GM19351 (cell line): ENCODE data around the gene CCR5.
"Not testable (repeated sequence)": the region's sequence is repeated elsewhere in the genome, so short reads cannot be mapped to it uniquely, and the experiment has no call there.

Experiments
- ATAC-seq: cut with Tn5 transposase; IDR thresholded peaks from one replicate; pipeline ENCODE4 v1.9.1; 2021; ENCODE audit warnings: mild to moderate bottlenecking, moderate library complexity; ENCODE audit not compliant: unreplicated experiment

The CCR5 gene

DNA sequence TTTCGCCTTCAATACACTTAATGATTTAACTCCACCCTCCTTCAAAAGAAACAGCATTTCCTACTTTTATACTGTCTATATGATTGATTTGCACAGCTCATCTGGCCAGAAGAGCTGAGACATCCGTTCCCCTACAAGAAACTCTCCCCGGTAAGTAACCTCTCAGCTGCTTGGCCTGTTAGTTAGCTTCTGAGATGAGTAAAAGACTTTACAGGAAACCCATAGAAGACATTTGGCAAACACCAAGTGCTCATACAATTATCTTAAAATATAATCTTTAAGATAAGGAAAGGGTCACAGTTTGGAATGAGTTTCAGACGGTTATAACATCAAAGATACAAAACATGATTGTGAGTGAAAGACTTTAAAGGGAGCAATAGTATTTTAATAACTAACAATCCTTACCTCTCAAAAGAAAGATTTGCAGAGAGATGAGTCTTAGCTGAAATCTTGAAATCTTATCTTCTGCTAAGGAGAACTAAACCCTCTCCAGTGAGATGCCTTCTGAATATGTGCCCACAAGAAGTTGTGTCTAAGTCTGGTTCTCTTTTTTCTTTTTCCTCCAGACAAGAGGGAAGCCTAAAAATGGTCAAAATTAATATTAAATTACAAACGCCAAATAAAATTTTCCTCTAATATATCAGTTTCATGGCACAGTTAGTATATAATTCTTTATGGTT is at the start of gene CCR5:
CCR5 (plus strand) TSS at position 108 of the 680 bp plus-strand sequence. CDS start 1,957 bp downstream, outside the sequence.
- ATAC-seq, result no peak

DNA sequence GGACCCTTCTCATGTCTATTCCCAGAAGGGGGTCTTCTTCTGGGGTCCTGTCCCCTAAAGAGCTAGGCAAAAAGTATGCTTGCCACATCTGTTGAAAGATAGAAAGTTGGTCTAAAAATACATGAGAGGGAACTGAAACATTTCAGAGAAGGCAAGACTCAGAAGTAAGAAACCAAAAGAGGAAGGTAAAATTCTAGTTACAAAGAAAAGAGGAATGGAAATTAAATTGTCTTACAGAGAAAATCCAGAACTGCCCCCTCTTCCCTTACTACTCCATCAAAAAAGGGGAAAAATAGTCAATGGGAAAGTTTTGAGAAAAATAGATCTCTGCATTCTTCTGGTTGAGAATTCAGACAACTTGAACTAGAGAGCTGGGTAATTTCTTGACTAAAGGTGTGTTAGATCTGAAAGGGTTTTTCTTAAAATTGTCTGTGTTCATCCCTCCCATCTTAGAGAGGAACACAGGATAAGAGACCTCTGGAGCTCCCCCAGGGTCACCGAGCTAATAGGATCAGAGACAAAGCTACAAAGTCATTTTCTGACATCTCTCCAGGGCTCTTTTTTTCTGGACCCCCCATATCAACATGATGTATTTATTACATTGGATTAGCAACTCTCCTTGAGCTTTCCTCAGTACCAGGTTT is 49.2 kb upstream of the CCR5 start:
- ATAC-seq, result no peak

DNA sequence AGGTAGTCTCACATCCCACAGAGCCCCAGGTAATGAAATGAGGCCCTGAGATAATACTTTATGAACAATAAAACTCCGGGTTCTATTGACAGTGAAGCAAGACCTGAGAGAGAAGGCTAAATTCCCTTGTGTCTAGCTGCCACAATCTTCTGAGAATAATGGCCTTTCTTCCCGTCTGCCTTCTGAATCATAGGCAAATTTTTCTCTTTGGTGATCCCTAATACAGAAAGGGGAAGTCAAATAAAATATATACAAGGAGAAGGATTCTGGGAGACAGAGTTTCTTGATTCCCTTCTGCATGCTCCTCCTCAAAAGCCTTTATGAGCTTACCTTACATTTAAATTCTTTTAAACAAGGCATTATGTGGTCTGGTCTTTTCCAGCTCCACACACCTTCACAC is 46.7 kb upstream of the CCR5 start:
- ATAC-seq, result no peak

DNA sequence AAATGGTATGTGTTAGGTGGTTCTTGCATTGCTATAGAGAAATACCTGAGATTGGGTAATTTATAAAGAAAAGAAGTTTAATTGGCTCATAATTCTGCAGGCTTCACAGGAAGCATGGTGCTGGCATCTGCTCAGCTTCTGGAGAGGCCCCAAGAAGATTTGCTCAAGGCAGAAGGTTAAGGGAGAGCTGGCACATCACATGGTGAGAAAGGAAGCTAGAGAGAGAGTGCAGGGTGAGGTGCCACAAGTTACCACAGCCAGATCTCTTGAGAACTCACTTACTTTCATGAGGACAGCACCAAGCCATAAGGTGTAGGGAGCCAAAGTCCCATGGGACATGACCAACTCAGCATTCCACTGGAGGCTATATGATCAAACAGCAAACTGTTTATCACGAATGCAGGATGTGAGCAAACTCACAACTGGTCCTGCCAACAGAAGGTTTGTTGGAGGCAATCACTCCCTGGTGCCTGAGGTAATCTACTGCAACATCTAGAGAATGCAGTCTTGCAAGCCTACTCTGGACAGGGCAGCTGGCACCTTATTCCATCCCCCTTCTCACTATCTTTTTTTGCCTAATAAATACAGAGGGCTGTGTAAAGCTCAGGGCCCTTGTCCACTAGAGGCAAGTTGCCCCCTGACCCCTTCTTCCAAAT is 45.0 kb upstream of the CCR5 start:
- no peak for ATAC-seq

DNA sequence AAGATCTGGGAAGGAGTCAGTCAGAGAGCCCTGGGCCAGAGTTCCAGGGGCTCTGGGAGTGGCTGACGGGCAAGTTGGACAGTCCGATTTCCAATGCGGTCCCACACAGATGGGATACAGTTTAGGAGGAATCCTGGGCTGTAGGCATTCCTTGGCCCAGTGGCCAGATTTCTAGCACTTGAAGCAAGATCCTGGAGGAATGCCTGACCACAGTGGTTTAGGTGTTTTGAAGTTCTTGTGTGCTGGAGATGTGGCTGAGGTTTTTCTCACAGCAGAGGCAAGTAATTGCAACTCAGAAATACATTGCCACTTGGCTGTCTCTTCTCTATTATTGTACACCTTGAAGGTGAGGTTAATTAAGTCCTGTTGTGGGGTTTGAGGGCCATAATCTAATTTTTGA is 40.1 kb upstream of the CCR5 start:
- ATAC-seq, result not testable (repeated sequence)

DNA sequence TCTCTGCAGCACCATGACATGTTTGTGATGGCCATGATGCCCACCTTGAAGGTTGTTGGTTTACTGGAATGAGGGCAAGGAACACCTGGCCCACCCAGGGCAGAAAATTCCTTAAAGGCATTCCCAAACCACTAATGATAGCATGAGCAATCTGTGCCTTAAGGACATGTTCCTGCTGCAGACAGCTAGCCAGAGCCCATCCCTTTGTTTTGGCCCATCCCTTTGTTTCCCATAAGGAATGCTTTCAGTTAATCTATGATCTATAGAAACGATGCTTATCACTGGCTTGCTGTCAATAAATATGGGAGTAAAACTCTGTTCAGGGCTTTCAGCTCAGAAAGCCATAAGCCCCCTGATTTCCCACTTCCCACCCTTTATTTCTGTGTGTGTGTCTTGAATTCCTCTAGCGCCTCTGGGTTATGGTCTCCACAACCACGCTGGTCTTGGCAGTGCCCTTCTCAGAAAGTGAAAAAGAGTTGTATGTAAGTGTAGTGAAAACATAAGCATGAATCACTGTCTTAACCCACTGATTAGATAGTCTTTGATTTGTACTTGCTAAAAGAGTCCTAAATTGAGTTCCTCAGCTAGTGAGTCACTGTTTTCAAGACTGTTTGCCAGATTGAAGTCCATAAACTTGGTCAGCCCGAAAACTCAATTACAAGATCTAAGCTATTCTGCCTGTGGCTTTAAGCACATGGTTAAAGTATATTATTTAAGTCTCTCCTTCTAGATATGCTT is 35.8 kb upstream of the CCR5 start:
- ATAC-seq, result no peak

DNA sequence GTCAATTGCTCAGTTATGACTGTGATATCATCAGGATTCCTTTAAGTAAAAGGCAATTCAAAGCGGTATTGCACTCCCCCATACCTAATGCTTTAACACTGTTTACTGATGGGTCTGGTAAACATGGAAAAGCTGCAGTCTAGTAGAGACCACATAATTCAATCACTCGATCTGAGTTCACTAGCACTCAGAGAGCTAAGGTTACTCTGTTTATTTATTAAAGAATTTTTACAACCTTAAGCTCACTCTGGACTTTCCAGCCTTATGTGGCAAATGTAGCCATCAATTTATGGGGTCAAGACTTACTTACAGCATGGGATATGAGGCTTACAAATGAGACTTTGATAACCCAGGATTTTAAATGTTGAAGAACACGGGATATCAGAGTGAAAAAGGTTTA is 35.2 kb upstream of the CCR5 start:
- no peak for ATAC-seq

DNA sequence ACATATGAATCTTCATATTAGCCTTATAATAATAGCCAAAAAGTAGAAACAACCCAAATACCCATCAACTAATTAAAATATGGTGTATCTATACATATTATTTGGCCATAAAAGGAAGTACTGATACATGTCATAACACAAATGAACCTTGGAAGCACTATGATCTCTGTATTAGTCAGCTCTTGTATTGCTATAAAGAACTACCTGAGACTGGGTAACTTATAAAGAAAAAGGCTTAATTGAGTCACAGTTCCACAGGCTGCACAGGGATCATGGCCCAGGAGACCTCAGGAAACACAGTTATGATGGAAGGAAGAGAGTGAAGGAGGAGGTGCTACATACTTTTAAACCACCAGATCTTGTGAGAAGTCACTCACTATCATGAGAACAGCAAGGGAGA is 32.8 kb upstream of the CCR5 start:
- no peak for ATAC-seq

DNA sequence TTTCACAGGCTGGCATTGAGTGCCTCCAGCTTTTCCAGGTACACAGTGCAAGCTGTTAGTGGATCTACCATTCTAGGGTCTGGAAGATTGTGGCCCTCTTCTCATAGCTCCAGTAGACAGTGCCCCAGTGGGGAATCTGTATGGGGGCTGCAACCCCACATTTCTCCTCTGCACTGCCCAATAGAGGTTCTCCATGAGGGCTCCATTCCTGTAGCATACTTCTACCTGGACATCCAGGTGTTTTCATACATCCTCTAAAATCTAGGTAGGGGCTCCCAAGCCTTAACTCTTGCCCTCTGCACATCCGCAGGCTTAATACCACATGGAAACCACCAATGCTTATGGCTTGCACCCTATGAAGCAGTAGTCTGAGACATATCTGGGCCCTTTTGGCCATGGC is 31.9 kb upstream of the CCR5 start:
- ATAC-seq, result no peak

DNA sequence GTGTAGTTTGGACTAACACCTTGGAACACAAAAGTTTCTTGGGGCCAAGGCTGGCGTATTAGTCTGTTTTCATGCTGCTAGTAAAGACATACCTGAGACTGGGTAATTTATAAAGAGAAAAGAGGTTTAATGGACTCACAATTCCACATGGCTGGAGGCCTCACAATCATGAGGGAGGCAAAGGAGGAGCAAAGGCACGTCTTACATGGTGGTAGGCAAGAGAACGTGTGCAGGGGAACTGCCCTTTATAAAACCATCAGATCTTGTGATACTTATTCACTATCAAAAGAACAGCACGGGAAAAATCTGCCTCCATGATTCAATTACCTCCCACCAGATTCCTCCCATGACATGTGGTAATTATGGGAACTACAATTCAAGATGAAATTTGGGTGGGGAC is 26.3 kb upstream of the CCR5 start:
- no peak for ATAC-seq

DNA sequence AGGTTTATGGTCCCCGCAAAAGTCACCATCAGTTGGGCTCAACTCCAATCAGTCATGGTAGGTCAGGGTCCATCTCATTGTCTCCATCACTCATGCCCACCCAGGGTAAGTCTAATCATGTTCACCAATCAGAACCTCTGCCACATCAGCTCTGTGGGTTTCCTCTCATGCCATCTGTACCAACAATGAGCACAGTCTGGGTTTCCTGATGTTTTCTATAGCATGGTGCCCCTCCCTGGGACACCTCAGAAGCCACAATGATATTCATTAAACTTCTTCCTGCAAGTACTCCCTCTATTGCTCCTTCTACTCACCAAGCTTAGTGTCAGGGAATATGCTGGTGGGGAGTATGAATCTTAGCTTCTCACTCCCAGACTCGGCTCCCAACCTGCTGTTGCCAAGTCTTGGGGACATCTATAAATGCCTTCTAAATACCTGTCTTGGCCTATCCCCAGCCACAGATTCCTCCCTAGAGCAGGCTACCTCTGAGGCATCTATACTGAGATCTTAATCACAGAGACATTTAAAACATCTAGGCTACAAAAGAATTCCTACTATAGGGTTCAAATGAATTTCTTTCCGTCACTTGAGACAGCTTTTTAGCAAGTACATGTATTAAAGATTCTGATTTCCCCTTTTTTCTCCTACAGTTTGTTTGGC is 21.8 kb upstream of the CCR5 start:
- ATAC-seq, result no peak

DNA sequence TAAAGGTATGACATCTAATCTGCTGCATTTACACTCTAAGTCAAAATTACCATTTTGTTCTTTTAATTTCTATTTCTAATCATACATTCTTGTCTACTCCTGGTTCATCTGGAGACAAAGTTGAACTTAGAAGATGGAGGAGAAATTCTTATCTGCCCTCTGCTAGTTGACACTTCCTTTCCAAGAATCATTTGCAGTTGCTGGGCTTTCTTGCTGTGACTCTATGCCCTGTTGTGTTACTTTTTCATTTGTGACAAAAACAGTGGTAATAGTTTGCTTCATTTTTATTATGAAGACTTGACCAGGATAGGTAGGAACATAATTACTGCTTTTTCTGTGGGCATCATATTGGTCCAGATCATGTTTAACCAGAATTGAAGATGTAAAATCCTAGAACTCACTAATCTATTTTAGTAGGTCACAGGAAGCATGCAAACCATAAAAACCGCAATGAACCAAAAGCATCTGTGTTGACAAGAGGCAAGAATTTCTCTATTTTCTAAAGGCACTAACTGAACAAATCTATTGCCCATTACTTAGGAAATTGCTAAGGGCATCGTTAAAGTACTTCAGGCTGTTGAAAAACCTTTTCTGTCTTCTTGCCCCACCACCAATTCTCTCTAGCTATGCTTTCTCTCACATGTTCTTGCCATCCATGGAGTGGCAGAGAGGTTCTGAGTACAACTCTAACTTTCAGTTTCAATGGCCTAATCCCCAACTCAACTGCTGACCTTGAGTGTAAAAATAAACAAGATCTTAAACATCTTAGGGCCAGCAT is 21.1 kb upstream of the CCR5 start:
- peak; percentile 77 for ATAC-seq

DNA sequence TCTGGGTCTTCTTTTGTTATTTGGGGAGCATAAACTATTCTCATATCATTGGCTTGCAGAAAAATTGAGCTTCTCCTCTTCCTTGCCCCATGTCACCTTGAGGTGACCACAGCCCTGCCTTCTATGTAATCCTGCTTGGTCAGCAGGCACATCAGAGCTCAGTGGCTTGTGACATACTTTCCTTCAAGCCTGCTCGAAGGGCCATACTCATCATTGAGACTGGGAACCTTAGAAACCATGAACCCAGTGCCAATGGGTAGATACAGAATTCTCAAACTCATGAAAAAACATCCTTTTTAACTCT is 20.5 kb upstream of the CCR5 start:
- peak; percentile 42 for ATAC-seq

DNA sequence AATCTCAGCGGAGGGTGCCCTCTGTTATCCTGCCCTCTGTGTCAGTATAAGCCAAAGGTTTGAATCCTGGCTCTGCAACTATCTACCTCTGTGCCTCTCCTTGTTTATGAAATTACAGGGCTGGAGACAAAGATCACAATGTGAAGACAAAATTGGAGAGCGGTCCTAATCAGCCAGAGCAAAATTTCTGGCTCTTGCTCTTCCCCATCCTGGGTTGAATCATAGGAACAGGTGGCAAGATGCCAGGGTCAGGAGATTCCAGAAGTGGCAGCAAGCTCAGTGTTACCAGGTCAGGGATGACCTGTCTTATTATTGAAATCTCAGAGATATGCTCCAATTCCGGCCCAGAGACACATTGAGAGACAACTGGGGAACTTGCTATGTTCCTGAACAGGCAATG is 19.1 kb upstream of the CCR5 start:
- no peak for ATAC-seq

DNA sequence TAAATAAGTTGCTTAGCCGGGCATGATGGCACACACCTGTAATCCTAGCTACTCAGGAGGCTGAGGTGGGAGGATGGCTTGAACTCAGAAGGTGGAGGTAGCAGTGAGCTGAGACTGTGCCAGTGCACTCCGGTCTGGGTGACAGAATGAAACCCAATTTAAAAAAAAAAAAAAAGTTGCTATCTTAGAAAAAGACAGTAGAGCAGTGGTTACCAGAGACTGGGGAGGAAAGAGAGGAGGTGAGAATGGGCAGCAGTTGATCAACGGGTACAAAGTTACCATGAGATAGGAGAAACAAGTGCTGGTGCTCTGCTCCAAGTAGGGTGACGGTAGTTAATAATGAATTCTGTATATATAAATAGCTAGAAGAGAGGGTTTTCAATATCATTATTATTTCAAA is 17.7 kb upstream of the CCR5 start:
- ATAC-seq, result no peak

DNA sequence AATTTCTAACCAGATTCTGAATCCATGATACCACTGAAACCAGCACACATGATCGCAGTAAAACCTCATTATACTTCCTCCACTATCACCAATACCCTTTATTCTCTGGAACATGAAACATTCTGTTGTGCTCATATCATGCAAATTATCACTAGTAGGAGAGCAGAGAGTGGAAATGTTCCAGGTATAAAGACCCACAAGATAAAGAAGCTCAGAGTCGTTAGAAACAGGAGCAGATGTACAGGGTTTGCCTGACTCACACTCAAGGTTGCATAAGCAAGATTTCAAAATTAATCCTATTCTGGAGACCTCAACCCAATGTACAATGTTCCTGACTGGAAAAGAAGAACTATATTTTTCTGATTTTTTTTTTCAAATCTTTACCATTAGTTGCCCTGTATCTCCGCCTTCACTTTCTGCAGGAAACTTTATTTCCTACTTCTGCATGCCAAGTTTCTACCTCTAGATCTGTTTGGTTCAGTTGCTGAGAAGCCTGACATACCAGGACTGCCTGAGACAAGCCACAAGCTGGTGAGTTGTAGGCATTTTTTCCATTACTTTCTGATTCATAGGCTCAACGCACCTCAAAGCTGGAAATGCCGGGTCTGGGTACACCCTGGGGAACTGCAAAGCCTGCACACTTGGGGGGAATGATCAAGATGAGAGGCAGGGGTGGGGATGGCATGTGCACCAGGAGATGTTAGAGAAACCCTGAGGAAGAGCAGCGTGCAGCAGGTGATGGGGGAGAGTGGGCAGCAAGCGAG is 16.9 kb upstream of the CCR5 start, which contains the start of gene CCR2:
CCR2 (plus strand) TSS at position 465 of the 764 bp plus-strand sequence. CDS start 3,417 bp downstream, outside the sequence.
- no peak for ATAC-seq

DNA sequence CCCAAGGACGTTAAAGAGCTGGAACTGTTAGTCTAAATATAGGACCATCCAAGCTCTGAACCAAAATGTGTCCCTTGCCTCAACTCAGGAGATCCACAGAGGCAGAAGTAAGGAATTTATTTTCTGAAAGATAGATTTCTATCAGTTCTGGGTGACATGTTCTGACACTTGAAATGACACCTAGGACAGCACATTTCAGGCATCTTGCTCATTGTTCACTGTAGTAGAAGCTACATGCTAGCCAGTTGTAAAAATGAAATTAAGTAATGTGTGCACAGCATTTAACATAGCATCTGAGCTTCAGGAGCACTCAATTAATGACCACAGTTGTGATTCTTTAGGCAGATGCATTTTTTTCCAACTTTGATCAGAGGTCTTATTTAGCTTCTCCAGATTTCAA is 16.3 kb upstream of the CCR5 start:
- no peak for ATAC-seq

DNA sequence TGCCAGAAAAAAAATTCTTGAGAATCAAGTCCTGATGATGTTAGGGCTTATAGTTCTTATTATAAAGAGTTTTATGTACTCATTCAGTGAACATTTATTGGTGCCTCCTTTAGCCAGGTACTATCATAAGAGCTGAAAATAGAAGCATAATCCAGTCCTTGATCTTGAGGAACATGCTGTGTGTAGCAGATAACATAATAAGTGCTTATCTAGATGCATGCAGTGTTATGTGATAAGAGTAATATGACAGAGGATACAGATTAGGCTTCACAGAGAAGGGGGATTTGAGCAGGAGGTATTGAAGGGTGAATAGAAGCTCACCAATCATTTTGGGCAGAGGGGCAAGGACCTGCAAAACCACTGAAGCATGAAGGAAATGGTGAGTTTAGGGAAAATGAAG is 15.8 kb upstream of the CCR5 start:
- ATAC-seq, result no peak

DNA sequence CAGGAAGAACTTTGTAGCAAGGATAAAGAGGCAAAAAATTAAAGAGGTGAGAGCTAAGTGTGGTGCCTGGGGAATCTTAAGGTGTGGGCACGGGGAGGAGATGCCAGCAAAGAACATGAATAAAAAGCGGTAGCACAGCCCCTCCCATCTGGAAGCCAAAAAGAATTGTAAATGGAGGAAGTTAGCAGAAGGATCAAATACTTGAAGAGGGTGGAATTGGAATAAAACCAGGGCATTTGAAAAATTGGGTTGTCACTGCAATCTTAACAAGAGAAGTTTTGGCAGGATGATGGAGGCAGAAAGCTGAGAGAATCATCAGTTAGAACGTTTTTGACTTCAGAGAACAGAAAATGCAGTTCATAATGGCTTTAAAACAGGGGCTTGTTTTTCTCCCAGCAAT is 14.5 kb upstream of the CCR5 start:
- no peak for ATAC-seq

DNA sequence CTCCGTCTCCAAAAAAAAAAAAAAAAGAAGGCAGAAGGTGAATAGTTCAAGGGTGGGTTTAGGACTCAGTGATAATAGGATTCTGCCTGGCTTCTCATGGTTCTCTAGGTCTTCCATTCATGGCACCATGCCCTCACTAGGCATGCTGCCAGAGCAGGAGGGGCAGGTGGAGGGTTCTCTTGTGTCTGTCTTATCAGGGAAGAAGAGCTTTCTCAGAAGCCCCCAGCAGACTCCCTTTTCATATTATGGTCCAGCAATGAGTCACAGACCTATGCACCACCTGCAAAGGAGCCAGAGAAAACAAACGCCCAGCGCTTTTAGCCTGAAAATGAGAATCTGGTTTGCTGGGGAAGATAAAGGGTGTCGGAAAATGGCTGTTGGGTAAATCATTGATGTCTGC is 13.8 kb upstream of the CCR5 start:
- ATAC-seq, result no peak
